Stimulated activated CD4-positive, alpha-beta T cell treated with anti-CD3 and anti-CD28 coated beads, Interleukin-2, amount 100 ng/mL, for 4 hours (primary cell): ENCODE measurements around the gene RPL27.
"Not testable (repeated sequence)": the region's sequence is repeated elsewhere in the genome, so short reads cannot be mapped to it uniquely, and the experiment has no call there.

ENCODE experiments used
- DNase-seq: peaks from one replicate; pipeline ENCODE4 v3.0.0-alpha.2; 2020; ENCODE audit warnings: low read depth

Gene RPL27

DNA sequence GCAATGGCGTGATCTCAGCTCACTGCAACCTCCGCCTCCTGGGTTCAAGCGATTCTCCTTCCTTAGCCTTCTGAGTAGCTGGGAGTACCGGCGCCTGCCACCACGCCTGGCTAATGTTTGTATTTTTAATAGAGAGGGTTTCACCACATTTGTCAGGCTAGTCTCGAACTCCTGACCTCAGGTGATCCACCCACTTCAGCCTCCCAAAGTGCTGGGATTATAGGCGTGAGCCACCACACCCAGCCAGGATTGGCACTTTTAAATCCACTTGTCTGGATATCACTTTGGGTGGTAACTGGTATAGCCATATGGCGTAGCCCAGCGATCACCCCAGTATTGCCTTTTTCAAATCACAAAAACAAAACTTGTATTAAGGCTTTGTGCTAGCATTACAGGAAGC is 4.3 kb upstream of the RPL27 start:
- DNase-seq: not testable (repeated sequence)

GRCh38 chr17:42997390-42997983 is 732 bp upstream of the RPL27 start:
- DNase-seq: no peak

DNA sequence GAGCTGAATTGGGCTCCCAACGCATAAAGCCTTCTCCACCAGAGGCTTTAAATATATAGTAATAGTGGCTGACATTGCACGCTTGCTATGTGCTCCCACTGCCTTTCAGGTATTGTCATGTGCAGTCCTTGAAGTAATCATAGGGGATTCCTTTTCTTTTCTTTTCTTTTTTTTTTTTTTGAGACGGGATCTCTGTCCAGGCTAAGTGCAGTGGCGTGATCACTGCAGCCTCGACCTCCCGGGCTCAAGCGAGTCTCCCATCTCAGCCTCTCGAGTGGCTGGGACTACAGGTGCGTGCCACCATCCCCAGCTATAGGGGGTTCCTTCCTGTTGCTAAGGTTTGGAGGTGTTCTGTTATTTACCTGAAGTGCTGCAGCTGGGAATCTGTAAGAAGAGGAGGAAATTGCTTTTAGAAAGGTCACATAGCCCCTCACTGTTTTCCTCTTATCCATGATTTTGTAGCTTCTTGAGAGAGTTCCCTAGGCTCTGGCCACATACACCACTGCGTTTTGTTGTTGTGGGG is 845 bp downstream of the RPL27 start:
- DNase-seq: no peak

- DNase-seq: not testable (repeated sequence)
Measured at GRCh38 chr17:43000894-43001293, 2.7 kb downstream of the RPL27 start.

DNA sequence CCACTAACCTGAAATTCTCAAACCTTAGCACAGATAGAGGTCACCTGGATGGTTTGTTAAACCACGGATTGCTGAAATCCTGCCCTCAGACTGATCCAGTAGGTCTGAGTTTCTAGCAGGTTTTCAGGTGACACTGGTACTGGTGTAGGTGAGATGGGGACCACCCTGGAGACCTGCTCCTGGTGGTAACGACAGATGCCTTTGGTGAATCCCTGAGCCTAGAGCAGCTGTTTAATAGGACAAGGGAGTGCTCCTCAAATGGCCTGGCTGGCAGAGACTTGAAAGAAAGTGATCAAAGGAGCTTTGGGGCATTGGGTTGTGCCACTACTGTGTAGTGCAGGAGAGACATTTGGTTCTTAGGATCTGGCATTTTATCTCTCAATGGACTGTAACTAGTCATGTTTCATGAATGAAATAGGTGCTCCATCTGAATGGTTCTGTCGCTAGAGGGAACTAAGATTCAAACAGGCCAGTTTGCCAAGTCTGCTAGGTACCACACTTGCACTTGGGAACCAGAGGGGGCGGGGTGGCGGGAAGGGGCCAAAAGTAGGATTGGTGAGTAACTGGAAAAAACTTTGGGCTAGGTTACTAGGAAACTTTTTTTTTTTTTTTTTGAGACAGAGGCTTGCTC is 5.4 kb downstream of the RPL27 start:
- DNase-seq: no peak

- DNase-seq: peak; percentile 87
Measured at GRCh38 chr17:43006639-43007551, 8.7 kb downstream of the RPL27 start, which contains the start of gene IFI35. IFI35 (plus strand) TSS chr17:43006784; CDS start chr17:43006948, 164 bp downstream.

DNA sequence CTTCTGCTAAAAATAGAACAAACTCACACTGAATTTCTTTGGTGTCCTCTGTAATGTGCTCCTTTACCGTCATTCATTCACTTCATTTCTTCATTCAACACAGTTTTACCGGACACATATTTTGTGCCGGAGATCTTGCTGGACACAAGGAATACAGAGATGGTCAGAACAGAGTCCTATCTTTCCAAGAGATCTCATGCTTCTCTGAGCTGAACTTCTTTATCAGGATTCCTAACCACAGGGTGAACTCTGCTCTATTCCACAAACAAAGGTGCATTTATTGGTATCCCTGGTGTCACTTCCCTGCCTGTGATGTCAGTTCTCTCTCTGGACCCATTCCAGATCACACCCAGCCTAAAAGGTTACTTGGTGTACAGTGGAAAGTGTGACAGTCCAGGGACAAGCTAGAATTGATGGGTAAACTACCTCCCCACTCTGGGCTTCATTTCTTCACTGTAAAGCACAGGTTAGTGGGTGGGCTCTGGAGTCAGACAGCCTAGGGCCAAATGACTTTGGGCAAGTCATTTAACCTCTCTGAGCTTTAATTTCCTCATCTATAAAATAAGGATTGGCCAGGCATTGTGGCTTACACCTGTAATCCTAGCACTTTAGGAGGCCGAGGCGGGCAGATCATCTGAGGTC is 12.6 kb downstream of the RPL27 start:
- no peak for DNase-seq

DNA sequence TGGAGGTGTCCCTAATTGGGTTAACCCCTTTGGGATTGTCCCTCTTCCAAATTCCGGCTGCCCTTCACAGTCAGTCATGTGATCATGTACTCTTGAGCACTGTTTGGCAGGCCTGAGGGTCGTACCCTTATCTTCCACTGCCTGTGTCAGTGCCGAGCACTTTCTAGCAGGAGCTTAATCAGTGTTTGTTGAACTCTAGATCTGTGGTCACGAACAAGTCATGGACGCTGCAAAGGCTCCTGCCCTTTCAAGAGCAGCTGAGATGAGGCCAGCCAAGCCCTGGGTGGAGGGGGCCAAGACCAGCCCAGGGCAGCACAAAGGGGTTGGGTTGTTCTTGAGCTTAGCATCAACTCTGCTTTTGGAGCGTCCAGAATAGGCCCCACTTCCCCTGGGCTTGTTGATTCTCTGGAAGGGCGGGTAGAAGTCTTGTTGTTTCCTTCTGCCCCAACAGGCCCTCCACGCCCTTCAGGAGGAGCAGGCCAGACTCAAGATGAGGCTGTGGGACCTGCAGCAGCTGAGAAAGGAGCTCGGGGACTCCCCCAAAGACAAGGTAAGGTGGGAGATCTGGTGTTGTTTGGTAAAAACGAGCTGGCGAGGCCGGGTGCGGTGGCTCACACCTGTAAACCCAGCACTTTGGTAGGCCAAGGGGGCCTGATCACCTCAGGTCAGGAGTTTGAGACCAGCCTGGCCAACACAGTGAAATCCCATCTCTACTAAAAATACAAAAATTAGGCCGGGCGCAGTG is 13.7 kb downstream of the RPL27 start:
- DNase-seq: no peak

DNA sequence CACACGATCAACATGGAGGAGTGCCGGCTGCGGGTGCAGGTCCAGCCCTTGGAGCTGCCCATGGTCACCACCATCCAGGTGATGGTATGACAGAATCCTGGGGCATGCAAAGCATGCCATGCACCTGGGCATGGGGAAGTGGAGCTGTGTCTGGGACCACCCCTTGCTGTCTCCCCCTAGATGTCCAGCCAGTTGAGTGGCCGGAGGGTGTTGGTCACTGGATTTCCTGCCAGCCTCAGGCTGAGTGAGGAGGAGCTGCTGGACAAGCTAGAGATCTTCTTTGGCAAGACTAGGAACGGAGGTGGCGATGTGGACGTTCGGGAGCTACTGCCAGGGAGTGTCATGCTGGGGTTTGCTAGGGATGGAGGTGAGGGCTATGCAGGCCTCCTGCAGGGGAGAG is 15.1 kb downstream of the RPL27 start:
- no peak for DNase-seq

- DNase-seq: no peak
Measured at GRCh38 chr17:43014020-43014648, 15.9 kb downstream of the RPL27 start.

GRCh38 chr17:43014649-43015542 is 16.7 kb downstream of the RPL27 start:
- DNase-seq: no peak

GRCh38 chr17:43015579-43015978 is 17.4 kb downstream of the RPL27 start:
- no peak for DNase-seq

DNA sequence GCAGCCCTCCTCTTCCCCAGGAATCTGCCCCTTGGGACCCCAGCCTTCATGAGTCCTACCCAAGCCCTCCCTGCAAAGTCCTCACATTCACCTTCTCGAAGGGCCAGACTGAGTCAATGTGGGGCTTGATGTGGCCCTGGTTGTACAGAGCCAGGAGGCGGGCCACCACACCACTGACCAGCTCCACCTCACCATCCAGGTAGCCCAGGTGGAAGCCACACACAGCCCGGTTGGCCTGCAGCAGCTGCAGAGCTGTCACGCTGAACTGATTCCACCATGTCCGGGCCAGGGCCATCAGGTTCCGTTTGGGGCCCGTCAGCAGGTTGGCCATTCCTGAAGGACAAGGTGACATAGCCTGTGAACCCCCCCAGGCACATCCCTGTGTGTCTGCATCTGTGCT is 18.0 kb downstream of the RPL27 start:
- DNase-seq: no peak

DNA sequence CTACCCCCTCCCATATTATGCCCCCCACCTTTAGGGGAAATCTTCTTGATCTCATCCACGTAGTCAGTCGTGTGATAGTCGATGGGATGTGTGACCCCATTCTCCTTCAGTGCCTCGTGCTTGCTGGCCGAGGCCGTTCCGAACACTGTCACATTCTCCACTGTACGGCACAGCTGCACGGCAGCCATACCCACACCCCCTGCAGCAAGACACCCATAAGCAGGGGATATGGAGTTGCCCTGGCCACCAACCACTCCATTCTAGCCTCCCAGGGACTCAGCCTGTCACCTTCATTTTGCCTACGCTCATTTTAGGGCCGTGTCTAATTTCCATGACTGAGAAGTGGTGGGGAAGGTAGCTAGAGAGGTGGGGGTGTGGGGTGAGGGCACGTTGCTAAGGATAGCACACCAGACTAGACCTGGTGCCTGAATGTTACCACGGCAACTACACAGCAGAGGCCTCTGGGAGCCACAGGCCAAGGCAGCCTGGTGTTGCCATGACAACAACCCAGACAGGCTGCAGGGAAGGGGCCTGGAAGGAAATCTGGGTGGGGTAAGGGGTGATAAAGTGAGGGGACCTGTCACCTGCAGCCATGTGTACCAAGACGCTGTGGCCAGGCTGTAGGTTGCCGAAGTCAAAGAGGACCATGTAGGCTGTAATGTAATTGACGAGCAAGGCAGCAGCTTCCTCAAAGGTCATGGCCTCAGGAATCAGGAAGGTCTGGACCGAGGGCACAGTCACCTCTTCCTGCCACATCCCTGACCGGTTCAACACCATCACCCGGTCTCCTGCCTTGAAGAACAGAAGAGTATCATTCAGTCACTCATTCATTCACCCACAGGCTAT is 20.0 kb downstream of the RPL27 start:
- DNase-seq: no peak

- no peak for DNase-seq
Measured at GRCh38 chr17:43018932-43019331, 20.7 kb downstream of the RPL27 start.

- no peak for DNase-seq
Measured at GRCh38 chr17:43019418-43019817, 21.2 kb downstream of the RPL27 start.

- no peak for DNase-seq
Measured at GRCh38 chr17:43020030-43020621, 21.9 kb downstream of the RPL27 start.
